HG02763 (cell line): ENCODE measurements around the gene HAPLN1.

Experiments used
- ATAC-seq: cut with Tn5 transposase; IDR thresholded peaks from one replicate; pipeline ENCODE4 v1.9.1; 2021; ENCODE audit warnings: mild to moderate bottlenecking, moderate library complexity; ENCODE audit not compliant: unreplicated experiment

The HAPLN1 gene

GRCh38 chr5:83645936-83646335 is 74.7 kb downstream of the HAPLN1 start:
- ATAC-seq, result no peak

GRCh38 chr5:83644301-83644700 is 76.4 kb downstream of the HAPLN1 start:
- no peak for ATAC-seq

GRCh38 chr5:83641946-83642345 is 78.7 kb downstream of the HAPLN1 start:
- ATAC-seq, result no peak

- ATAC-seq, result no peak
Observed at GRCh38 chr5:83639911-83640310, 80.7 kb downstream of the HAPLN1 start.

- ATAC-seq, result no peak
Observed at GRCh38 chr5:83636156-83636555, 84.5 kb downstream of the HAPLN1 start.

GRCh38 chr5:83633285-83633684 is 87.4 kb downstream of the HAPLN1 start:
- no peak for ATAC-seq

- no peak for ATAC-seq
Observed at GRCh38 chr5:83632874-83633273, 87.8 kb downstream of the HAPLN1 start.

GRCh38 chr5:83628360-83628759 is 92.3 kb downstream of the HAPLN1 start:
- ATAC-seq, result no peak

GRCh38 chr5:83614841-83615240 is 105.8 kb downstream of the HAPLN1 start:
- no peak for ATAC-seq

GRCh38 chr5:83608122-83608521 is 112.5 kb downstream of the HAPLN1 start:
- ATAC-seq, result no peak

GRCh38 chr5:83595217-83595616 is 125.4 kb downstream of the HAPLN1 start:
- ATAC-seq, result no peak

GRCh38 chr5:83590966-83591365 is 129.7 kb downstream of the HAPLN1 start:
- no peak for ATAC-seq

- no peak for ATAC-seq
Observed at GRCh38 chr5:83589786-83590185, 130.9 kb downstream of the HAPLN1 start.
